AG08396 (cell line): ENCODE data around the gene NGFR.
"Not testable (repeated sequence)": the region's sequence is repeated elsewhere in the genome, so short reads cannot be mapped to it uniquely, and the experiment has no call there.

Source experiments
- DNase-seq: peaks from one replicate; pipeline ENCODE4 v3.0.0; 2012; ENCODE audit warnings: low spot score, mixed read lengths

The NGFR gene

DNA sequence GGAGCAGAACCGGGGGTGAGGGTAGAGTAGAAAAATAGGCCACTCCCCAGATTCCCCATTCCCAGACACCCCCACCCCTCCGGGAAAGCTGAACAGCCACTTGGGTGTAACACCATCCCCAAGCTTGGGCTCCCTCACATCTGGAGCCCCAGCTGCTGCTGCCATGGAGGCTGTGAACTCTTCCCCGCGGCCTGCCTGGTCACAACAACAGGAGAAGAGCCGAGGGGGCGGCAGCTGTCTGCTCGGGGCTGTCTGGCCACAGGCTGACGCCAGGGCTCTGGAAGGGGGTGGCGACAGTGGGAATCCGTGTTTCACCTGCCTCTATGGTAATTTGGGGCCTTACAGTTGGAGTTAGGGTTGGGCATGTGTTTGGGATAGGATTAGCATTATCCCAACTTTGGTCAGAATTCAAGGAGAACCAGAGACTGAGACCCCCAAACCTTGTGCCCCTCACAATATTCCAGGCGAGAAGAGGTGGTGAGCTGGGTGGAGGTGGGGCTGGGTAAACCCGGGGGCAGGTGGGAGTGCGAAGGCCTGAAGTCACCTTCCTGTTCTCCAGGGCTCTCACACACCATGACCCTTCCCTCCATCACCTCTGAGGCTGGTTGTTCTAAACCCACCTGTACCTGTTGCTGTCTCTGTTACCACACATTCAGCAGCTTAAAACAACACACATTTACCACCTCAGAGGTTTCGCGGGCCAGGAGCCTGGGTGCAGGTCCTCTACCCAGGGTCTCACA, 50.9 kb downstream of the NGFR start:
- DNase-seq, result peak; percentile 7

DNA sequence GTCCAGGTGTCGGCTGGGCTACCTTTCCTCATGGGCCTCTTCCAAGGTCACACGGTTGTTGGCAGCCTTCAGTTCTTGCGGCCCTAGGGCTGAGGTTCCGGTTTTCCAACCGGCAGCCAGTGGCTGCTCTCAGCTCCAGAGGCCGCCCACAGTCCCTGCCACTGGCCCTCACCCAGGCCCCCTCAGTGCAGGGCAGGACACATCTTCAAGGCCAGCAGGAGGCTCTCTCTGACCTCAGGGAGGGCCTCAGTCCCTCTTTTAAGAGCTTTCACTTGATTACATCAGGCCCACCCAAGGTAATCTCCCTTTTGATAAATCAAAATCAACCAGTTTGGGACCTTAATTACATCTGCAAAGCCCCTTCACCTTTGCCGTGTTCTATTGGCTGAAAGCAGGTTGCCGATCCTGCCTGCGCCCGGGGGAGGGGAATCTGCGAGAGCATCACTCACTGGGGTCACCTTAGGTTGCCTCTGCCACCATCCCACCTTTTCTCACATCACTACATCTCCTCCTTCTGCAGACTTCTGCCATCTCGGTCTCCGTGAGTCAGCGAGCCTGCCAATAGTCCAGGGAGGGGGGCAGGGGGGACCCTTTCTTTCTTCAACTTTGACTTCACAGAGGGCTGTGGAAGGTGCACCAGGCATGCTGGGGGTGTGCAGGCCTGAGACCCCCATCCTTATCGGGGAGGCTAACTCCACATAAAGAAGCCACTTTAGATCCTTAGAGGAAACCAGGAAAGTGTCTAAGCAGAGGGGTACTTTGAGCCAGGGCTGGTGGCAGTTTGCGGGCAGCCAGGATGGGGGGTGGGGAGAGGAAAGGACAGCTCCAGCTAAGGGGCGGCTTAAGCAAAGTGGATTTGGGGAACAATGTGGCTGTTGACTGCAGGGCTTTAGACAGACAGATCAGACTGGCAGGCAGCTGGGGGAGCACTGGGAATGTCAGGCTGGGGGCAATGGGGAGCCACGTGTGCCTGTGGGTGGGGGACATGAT, 51.7 kb downstream of the NGFR start:
- DNase-seq, result peak; percentile 3

DNA sequence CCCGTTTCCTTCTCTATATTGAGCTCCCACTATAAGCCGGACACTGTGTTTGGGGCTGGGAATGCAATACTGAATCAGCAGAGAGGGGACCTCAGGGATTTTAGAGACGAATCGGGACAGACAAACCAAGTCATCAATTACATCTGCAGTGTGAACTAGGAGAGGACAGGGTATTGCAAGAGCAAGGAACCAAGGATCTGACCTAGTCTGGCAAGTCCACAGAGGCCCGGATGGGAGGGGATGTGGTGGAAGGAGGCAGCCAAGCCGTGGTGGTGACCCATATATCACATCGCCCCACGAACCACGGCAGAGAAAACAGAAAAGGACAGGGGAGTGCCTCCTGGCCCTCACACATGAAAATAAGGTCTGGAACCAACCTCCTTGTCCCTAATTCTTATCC, 52.5 kb downstream of the NGFR start:
- peak; percentile 4 for DNase-seq

DNA sequence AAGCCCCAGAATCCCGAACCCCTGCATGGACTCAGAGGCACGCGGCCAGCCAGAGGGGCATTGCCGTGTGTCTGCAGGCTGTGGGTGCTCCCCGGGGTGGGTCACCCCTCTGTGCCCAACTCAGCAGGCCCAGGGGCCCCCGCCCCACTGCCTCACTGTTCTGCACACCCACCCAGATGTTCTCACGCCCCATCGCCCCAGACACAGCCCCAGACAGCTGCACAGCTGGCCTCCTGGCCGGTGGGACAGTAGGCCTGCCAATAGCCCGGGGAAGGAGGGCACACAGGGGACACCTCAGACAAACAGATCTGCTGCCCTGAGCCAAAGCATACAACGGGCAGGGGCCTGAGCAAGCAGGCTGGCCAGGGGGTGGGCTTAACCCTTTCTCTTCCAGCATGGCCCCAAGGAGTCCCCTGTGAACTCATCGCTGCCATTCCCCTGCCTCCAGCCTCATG, 53.0 kb downstream of the NGFR start:
- DNase-seq, result peak; percentile 5

GRCh38 chr17:49548506-49549310, 53.6 kb downstream of the NGFR start:
- peak; percentile 65 for DNase-seq

DNA sequence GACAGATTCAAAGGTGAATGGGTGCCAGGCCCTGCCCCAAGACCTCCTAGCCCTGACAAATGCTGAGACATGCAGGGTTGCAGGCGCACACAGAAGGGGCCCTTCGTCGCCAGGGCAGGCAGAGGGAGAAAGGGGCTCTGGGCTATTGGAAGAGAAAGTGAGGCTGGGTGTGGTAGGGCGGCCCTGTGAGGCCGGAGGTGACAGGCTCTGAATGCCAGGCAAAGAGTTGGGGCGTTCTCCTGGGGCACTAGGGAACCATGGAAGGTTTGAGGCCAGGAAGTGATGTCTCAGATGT, 54.2 kb downstream of the NGFR start:
- no peak for DNase-seq

GRCh38 chr17:49549691-49550678, 54.9 kb downstream of the NGFR start:
- DNase-seq, result peak; percentile 7

GRCh38 chr17:49550764-49551163, 55.7 kb downstream of the NGFR start:
- DNase-seq, result not testable (repeated sequence)

DNA sequence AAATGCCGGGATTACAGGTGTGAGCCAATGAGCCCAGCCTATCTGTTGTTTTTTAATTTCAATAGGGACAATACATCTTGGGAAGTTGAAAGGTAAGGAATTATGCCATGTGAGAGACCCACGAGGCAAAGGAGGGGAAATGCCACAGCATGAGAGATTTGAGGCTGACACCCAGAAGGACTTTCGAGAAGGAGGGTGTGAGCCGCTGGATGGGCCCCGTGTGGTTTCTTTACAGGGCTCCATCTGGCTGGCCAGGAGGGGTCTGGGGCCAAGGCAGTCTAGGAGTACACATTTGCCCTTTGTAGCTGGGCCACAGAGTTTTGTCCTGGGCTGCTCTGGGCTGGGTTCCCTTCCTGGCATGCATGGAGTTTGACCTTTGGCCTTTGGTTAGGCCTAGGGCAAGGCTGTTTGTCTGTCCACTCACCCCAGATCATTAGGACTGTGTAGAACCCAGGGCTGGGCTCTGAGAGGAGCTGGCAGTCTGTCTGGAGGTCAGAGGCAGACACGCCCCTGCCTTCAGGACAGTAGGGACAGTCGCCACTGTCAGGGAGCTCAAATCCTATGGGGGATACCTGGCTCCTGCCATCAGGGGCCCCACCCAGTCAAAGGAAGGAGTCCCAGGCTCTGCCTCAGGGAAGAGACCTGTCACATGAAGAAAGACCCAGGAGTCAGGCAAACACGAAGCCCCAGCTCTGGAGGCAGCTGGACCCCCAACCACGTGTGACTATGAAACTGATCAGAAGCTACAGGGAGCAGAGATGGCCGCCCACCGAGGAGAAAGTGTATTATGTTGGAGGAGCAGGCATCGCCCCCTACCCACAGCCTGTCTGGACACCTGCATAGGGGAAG, 56.4 kb downstream of the NGFR start:
- DNase-seq, result peak; percentile 5

GRCh38 chr17:49552070-49552751, 57.1 kb downstream of the NGFR start:
- peak; percentile 20 for DNase-seq

- peak; percentile 10 for DNase-seq
Observed at GRCh38 chr17:49553676-49554335, 58.7 kb downstream of the NGFR start.

DNA sequence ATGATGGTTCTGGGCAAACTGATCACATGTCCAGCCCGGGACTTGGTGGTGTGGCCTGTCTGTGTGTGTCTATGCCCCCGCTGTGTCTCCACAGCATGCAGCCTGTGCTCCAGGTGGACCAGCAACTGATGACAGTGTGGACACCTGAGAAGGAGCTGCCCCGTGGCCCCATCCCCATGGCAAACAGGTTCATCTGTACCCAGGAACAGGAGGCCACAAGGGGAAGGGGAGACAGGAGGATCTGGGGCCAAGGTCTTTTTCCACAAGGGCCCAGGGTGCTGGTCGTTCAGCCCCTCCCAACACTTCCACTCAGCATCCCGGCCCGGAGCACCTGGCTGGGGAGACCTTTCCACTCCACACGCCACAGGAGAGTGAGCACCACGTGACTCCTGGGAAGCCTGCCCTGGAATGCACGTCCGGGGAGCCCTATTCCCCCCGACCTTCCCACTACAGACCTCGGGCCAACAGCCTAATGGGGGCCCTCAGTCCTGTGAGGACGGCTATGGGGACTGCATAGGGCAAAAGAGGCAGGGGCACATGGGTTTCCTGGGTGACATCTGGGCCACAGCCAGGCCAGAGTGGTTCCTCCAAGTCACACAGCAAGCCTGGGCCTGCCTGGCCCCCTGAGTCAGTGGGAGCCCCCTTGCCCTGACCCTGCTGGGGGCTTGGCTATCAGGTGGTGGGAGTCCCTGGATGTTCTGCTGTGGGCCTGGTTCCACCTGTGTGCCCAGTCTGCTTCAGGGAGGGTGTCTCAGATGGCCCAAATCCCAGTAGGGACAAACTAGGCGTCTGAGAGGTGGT, 59.8 kb downstream of the NGFR start:
- peak; percentile 11 for DNase-seq

DNA sequence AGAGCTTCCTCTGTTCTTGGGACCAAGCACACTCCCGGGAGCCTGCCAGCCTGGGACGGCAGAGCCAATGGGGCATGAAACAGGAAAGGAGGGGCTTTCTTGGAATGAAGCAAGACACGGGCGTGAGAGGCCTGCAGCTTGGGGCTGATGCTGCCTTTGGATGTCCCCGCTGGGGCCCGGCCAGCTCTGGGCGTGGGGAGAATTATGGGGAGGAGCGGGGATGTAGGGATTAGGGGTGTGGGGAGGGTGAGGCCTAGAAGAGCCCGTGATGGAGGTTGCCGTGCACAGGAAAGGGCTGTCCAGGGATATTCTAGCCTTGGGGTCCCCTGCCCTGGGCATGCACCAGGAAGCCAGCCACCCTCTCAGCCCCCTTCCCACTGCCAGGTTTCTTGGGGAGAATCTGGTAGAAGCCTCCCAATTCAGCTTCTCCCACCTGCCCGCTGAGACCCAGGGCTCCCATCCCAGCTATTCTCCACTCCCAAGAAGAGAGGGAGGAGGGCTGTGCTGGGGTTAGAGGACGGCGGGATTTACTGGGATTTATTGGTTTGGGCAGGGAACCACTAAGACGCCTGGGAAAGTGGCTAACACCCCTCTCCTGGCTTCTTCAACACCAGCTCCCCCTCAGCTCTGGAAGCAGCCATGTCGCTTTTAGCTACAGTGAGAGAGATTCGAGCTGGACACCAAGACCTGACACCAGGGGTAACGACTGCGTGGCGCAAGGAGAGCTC, 60.6 kb downstream of the NGFR start:
- peak; percentile 7 for DNase-seq

GRCh38 chr17:49556223-49556943, 61.3 kb downstream of the NGFR start:
- DNase-seq, result peak; percentile 89

DNA sequence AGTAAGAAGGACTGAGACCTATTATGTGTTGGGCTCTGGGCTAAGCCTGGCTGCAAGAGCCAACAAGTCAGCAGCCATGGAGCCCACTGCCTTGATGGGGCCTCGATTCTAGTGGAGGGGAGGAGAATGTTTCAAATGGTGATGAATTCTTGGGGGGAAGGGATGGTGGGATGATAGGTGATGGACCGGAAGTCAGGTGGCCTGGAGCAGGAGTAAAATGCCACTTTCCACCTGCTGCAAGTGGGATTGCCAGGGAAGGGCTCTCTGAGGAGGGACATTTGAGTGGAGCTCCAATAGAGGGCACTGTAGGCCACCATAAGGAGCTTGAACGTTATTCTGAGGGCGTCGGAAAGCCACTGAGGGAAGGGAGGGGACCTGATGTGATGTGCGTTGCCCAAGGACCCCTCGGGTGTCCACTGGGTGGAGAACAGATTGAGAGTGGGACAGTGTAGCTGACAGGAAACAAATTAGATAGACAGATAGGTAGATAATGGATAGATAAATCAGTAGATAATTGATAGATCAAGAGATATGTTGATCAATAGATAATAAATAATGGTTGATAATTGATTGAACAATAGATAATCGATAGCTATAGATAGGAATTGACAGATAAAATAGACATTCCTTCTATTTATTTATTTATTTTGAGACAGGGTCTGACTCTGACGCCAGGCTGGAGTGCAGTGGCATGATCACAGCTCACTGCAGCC, 62.4 kb downstream of the NGFR start:
- peak; percentile 57 for DNase-seq
